K562 (cell line): ENCODE results near the gene SCN1B. TPM values are rescaled to one million over a fixed set of nuclear protein-coding genes. Genes with fewer than 3 reads are reported as not detected.
A peak's percentile ranks its signal among the peaks of the same experiment; 100 is the strongest.

Experiments used
- POLR2G ChIP-seq: fragments of 200-400 bp; formaldehyde crosslinking; IDR thresholded peaks from 2 replicates; pipeline ENCODE4 v1.6.1; 2017; ENCODE audit warnings: low read depth, mild to moderate bottlenecking, antibody characterized with exemption, low read length, moderate library complexity
- RBFOX2 ChIP-seq: fragments of 200-400 bp; formaldehyde crosslinking; IDR thresholded peaks from 2 replicates; pipeline ENCODE4 v1.6.1; 2017; ENCODE audit warnings: low read depth, mild to moderate bottlenecking, low read length, moderate library complexity
- ZKSCAN8 ChIP-seq: fragments of 200-800 bp; sonication (Bioruptor generic); IDR thresholded peaks from 2 replicates; pipeline ENCODE4 v1.6.1; 2016; ENCODE audit warnings: missing genetic modification characterization, missing compliant biosample characterization
- ZNF184 ChIP-seq: sonication (generic); formaldehyde crosslinking; IDR thresholded peaks from 2 replicates; pipeline ENCODE4 v1.5.0; 2020; ENCODE audit warnings: missing genetic modification reagents
- ZNF75A ChIP-seq: fragments of 450-650 bp; formaldehyde crosslinking; IDR thresholded peaks from 2 replicates; pipeline ENCODE4 v1.4.0; 2020; ENCODE audit warnings: mild to moderate bottlenecking
- ZZZ3 ChIP-seq: fragments of 450-650 bp; IDR thresholded peaks from 2 replicates; pipeline ENCODE4 v1.6.1; 2016; ENCODE audit warnings: antibody characterized with exemption, mild to moderate bottlenecking, moderate library complexity
- polyA plus RNA-seq, 8 experiments: library from polyadenylated mRNA; depleted of rRNA in 4 of 8; stranded (reverse) in 5 of 8; unstranded in 3 of 8; fragments of >200 nt; fragmentation: Nextera tagmentation in 2 of 8; fragmentation: Illumina TruSeq in 1 of 8; extraction: Ambion mirVana in 2 of 8; extraction: Trizol in 1 of 8; gene quantifications; 2 replicates each; pipeline versions ENCODE4 v1.2.1 to v1.2.3, GENCODE V29; 2011 to 2014; ENCODE audit warnings: inconsistent platforms in 1 of 8, missing spikeins in 1 of 8
- total RNA-seq, 7 experiments: library from RNA; depleted of rRNA in 6 of 7; stranded (reverse); fragments of >200 nt in 6 of 7; fragmentation: Illumina TruSeq in 2 of 7; extraction: Trizol in 2 of 7; gene quantifications; 2 replicates each; pipeline versions ENCODE4 v1.2.1 to v1.2.3, GENCODE V29; 2011 to 2021; ENCODE audit warnings: low replicate concordance in 1 of 7
- TF ChIP-seq, protein P1 (sequence below): sonication (generic); formaldehyde crosslinking; IDR thresholded peaks from 2 replicates; pipeline ENCODE4 v1.8.0; 2022; ENCODE audit warnings: mild to moderate bottlenecking, missing genetic modification reagents
- TF ChIP-seq, protein P2 (sequence below): fragments of 250-450 bp; sonication (Bioruptor Pico); IDR thresholded peaks from 2 replicates; pipeline ENCODE4 v1.9.0; 2021; ENCODE audit warnings: mild to moderate bottlenecking, inconsistent platforms
- TF ChIP-seq, protein P3 (sequence below), 2 experiments: IDR thresholded peaks in 1 of 2; conservative IDR thresholded peaks in 1 of 2; 2 replicates each; pipeline ENCODE4 v1.6.1; 2016; ENCODE audit warnings: low read depth in 2 of 2, mild to moderate bottlenecking in 1 of 2, missing compliant biosample characterization in 1 of 2, missing genetic modification characterization in 1 of 2, moderate library complexity in 1 of 2
- TF ChIP-seq, protein P4 (sequence below), 2 experiments: fragments of 450-650 bp in 1 of 2; sonication (generic) in 1 of 2; formaldehyde crosslinking in 1 of 2; IDR thresholded peaks in 1 of 2; conservative IDR thresholded peaks in 1 of 2; 2 replicates each; pipeline versions ENCODE4 v1.6.1 to v1.8.1; 2016 to 2023; ENCODE audit warnings: mild to moderate bottlenecking in 2 of 2, moderate library complexity in 2 of 2, inconsistent platforms in 1 of 2, missing genetic modification reagents in 1 of 2

The SCN1B gene
- total and polyA plus RNA-seq, 9 of the 15 experiments (the other 6 are each of a cell fraction or from before 2014, with no cell fraction given), result 0.03 to 2.5 (median 0.91) TPM

DNA sequence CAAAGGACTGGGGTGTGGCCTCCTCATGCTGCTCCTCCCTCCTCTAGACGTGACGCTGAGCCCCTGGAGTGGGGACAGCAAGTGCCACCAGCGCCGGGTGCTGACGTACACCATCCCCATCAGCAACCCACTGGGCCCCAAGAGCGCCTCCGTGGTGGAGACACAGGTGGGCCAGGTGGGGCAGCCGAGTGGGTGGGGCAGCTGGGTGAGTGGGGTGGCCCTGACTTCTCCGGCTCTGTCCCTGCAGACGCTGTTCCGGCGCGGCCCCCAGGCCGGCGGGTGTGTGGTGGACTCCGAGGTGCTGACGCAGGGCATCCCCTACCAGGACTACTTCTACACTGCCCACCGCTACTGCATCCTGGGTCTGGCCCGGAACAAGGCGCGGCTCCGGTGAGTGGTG lies 11.1 kb upstream of the SCN1B start (continued):
- TF ChIP-seq, protein P1, sequence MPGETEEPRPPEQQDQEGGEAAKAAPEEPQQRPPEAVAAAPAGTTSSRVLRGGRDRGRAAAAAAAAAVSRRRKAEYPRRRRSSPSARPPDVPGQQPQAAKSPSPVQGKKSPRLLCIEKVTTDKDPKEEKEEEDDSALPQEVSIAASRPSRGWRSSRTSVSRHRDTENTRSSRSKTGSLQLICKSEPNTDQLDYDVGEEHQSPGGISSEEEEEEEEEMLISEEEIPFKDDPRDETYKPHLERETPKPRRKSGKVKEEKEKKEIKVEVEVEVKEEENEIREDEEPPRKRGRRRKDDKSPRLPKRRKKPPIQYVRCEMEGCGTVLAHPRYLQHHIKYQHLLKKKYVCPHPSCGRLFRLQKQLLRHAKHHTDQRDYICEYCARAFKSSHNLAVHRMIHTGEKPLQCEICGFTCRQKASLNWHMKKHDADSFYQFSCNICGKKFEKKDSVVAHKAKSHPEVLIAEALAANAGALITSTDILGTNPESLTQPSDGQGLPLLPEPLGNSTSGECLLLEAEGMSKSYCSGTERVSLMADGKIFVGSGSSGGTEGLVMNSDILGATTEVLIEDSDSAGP (CRISPR knock-in tag), result no peak
- TF ChIP-seq POLR2G (peak; percentile 48; the same call in 1 of the 2 replicates), ZNF75A (no peak), RBFOX2 (peak; percentile 39; the same call in 1 of the 2 replicates), ZKSCAN8 (no peak), ZZZ3 (no peak), ZNF184 (CRISPR knock-in tag) (no peak)
- TF ChIP-seq, protein P2, sequence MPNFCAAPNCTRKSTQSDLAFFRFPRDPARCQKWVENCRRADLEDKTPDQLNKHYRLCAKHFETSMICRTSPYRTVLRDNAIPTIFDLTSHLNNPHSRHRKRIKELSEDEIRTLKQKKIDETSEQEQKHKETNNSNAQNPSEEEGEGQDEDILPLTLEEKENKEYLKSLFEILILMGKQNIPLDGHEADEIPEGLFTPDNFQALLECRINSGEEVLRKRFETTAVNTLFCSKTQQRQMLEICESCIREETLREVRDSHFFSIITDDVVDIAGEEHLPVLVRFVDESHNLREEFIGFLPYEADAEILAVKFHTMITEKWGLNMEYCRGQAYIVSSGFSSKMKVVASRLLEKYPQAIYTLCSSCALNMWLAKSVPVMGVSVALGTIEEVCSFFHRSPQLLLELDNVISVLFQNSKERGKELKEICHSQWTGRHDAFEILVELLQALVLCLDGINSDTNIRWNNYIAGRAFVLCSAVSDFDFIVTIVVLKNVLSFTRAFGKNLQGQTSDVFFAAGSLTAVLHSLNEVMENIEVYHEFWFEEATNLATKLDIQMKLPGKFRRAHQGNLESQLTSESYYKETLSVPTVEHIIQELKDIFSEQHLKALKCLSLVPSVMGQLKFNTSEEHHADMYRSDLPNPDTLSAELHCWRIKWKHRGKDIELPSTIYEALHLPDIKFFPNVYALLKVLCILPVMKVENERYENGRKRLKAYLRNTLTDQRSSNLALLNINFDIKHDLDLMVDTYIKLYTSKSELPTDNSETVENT (CRISPR knock-in tag), result no peak
- TF ChIP-seq, protein P3, sequence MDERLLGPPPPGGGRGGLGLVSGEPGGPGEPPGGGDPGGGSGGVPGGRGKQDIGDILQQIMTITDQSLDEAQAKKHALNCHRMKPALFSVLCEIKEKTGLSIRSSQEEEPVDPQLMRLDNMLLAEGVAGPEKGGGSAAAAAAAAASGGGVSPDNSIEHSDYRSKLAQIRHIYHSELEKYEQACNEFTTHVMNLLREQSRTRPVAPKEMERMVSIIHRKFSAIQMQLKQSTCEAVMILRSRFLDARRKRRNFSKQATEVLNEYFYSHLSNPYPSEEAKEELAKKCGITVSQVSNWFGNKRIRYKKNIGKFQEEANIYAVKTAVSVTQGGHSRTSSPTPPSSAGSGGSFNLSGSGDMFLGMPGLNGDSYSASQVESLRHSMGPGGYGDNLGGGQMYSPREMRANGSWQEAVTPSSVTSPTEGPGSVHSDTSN (CRISPR knock-in tag; IDR thresholded peaks at IDR 0.05; ENCODE audit: low read depth), result no peak
- TF ChIP-seq, protein P3 (tag; conservative IDR thresholded peaks at IDR 0.05; ENCODE audit: low read depth), result no peak
- TF ChIP-seq, protein P4, sequence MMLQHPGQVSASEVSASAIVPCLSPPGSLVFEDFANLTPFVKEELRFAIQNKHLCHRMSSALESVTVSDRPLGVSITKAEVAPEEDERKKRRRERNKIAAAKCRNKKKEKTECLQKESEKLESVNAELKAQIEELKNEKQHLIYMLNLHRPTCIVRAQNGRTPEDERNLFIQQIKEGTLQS (IDR thresholded peaks at IDR 0.05), result no peak
- TF ChIP-seq, protein P4 (CRISPR knock-in tag; conservative IDR thresholded peaks at IDR 0.05), result no peak
